HepG2 (cell line): ENCODE results near the gene PRRC1. TPM values are rescaled to one million over a fixed set of nuclear protein-coding genes. Genes with fewer than 3 reads are reported as not detected.

Experiments
- AKNA ChIP-seq: sonication (generic); formaldehyde crosslinking; IDR thresholded peaks from 2 replicates; pipeline ENCODE4 v1.4.0; 2020; ENCODE audit warnings: missing genetic modification reagents, borderline replicate concordance
- CBFB ChIP-seq: sonication (generic); formaldehyde crosslinking; IDR thresholded peaks from 2 replicates; pipeline ENCODE4 v1.4.0; 2020; ENCODE audit warnings: missing genetic modification reagents
- GLI4 ChIP-seq: sonication (generic); formaldehyde crosslinking; IDR thresholded peaks from 2 replicates; pipeline ENCODE4 v1.5.1; 2020; ENCODE audit warnings: missing genetic modification reagents, mild to moderate bottlenecking, moderate library complexity, borderline replicate concordance
- HDAC1 ChIP-seq: sonication (generic); formaldehyde crosslinking; IDR thresholded peaks from 2 replicates; pipeline ENCODE4 v1.5.1; 2020; ENCODE audit warnings: mild to moderate bottlenecking, missing genetic modification reagents
- HOXA5 ChIP-seq: sonication (generic); formaldehyde crosslinking; IDR thresholded peaks from 2 replicates; pipeline ENCODE4 v1.4.0; 2020; ENCODE audit warnings: missing genetic modification reagents
- KDM4B ChIP-seq: sonication (generic); formaldehyde crosslinking; IDR thresholded peaks from 2 replicates; pipeline ENCODE4 v1.4.0; 2020; ENCODE audit warnings: missing genetic modification reagents
- KLF16 ChIP-seq, 2 experiments: sonication (generic) in 1 of 2; formaldehyde crosslinking in 1 of 2; IDR thresholded peaks; 2 replicates each; pipeline versions ENCODE4 v1.6.1 to v1.8.0; 2016 to 2023; ENCODE audit warnings: missing genetic modification reagents in 2 of 2, missing compliant biosample characterization in 1 of 2
- MEIS1 ChIP-seq: sonication (generic); formaldehyde crosslinking; IDR thresholded peaks from 2 replicates; pipeline ENCODE4 v1.9.0; 2021; ENCODE audit warnings: mild to moderate bottlenecking, missing genetic modification reagents, moderate library complexity, borderline replicate concordance
- SIN3A ChIP-seq: IDR thresholded peaks from 2 replicates; pipeline ENCODE4 v1.6.1; 2011; ENCODE audit warnings: low read depth, mild to moderate bottlenecking, control low read depth, low read length, borderline replicate concordance
- SNAI1 ChIP-seq: sonication (generic); formaldehyde crosslinking; IDR thresholded peaks from 2 replicates; pipeline ENCODE4 v1.5.0; 2020; ENCODE audit warnings: mild to moderate bottlenecking, missing genetic modification reagents, borderline replicate concordance
- TP53 ChIP-seq: sonication (generic); formaldehyde crosslinking; conservative IDR thresholded peaks from 2 replicates; pipeline ENCODE4 v1.4.0; 2020; ENCODE audit warnings: missing genetic modification reagents
- ZNF430 ChIP-seq: sonication (generic); formaldehyde crosslinking; IDR thresholded peaks from 2 replicates; pipeline ENCODE4 v1.9.0; 2021; ENCODE audit warnings: mild to moderate bottlenecking, missing genetic modification reagents
- polyA plus RNA-seq, 8 experiments: library from polyadenylated mRNA; depleted of rRNA in 3 of 8; stranded (reverse) in 7 of 8; unstranded in 1 of 8; fragments of >200 nt; fragmentation: Illumina TruSeq in 4 of 8; extraction: Trizol in 4 of 8; gene quantifications; 2 replicates each; pipeline versions ENCODE4 v1.2.1 to v1.2.3, GENCODE V29; 2011 to 2016; ENCODE audit warnings: low read depth in 4 of 8, missing spikeins in 1 of 8, mixed read lengths in 1 of 8; ENCODE audit not compliant: insufficient read depth in 1 of 8
- total RNA-seq, 5 experiments: library from RNA; depleted of rRNA; stranded (reverse); fragments of >200 nt; fragmentation: Illumina TruSeq; extraction: Trizol; gene quantifications; 2 replicates each; pipeline ENCODE4 v1.2.3, GENCODE V29; 2016; ENCODE audit warnings: low read depth in 1 of 5
- TF ChIP-seq, protein P1 (sequence below): sonication (generic); formaldehyde crosslinking; IDR thresholded peaks from 2 replicates; pipeline ENCODE4 v1.8.1; 2023; ENCODE audit warnings: mild to moderate bottlenecking, moderate library complexity, missing genetic modification reagents
- TF ChIP-seq, protein P2 (sequence below): sonication (generic); formaldehyde crosslinking; IDR thresholded peaks from 2 replicates; pipeline ENCODE4 v1.5.1; 2020; ENCODE audit warnings: mild to moderate bottlenecking, moderate library complexity, missing genetic modification reagents
- TF ChIP-seq, protein P3 (sequence below): sonication (generic); formaldehyde crosslinking; IDR thresholded peaks from 2 replicates; pipeline ENCODE4 v1.5.0; 2020; ENCODE audit warnings: missing genetic modification reagents
- TF ChIP-seq, protein P4 (sequence below): sonication (generic); formaldehyde crosslinking; IDR thresholded peaks from 2 replicates; pipeline ENCODE4 v1.5.0; 2020; ENCODE audit warnings: mild to moderate bottlenecking, missing genetic modification reagents

The PRRC1 gene
- total and polyA plus RNA-seq, 2 of the 13 experiments (the other 11 are each of a cell fraction or from before 2014, with no cell fraction given), result 48.5 to 51.9 TPM

- peak; percentile 74; the same call in 1 of the 2 replicates for TF ChIP-seq SNAI1 (CRISPR knock-in tag)
- TF ChIP-seq, protein P1, sequence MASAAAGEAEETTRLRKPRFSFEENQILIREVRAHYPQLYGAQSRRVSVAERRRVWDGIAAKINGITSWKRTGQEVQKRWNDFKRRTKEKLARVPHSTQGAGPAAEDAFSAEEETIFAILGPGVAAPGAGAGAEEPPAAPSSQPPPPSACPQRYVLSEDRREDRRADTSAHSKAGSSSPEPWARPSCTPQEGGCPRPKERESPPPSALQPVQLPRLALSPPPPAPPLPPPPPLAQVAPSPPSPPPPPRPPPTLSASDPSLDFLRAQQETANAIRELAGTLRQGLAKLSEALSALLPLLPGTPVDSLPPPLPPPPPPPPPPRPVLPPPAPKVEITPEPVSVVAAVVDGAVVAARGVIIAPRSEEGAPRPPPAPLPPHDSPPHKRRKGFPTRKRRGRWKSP (CRISPR knock-in tag), result peak; percentile 80
- TF ChIP-seq HOXA5 (CRISPR knock-in tag), result peak; percentile 53; the same call in 1 of the 2 replicates
- TF ChIP-seq, protein P2, sequence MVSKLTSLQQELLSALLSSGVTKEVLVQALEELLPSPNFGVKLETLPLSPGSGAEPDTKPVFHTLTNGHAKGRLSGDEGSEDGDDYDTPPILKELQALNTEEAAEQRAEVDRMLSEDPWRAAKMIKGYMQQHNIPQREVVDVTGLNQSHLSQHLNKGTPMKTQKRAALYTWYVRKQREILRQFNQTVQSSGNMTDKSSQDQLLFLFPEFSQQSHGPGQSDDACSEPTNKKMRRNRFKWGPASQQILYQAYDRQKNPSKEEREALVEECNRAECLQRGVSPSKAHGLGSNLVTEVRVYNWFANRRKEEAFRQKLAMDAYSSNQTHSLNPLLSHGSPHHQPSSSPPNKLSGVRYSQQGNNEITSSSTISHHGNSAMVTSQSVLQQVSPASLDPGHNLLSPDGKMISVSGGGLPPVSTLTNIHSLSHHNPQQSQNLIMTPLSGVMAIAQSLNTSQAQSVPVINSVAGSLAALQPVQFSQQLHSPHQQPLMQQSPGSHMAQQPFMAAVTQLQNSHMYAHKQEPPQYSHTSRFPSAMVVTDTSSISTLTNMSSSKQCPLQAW (CRISPR knock-in tag), result no peak
- no peak for TF ChIP-seq CBFB (CRISPR knock-in tag)
- TF ChIP-seq HDAC1, result peak; percentile 85
- TF ChIP-seq, protein P3, sequence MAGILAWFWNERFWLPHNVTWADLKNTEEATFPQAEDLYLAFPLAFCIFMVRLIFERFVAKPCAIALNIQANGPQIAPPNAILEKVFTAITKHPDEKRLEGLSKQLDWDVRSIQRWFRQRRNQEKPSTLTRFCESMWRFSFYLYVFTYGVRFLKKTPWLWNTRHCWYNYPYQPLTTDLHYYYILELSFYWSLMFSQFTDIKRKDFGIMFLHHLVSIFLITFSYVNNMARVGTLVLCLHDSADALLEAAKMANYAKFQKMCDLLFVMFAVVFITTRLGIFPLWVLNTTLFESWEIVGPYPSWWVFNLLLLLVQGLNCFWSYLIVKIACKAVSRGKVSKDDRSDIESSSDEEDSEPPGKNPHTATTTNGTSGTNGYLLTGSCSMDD (CRISPR knock-in tag), result peak; percentile 78; the same call in 1 of the 2 replicates
- 0 out of 2 replicates have a peak, but pooled peaks have one; percentile 65 for TF ChIP-seq TP53 (CRISPR knock-in tag)
- 0 out of 2 replicates have a peak, but pooled peaks have one; percentile 56 for TF ChIP-seq SIN3A
- TF ChIP-seq ZNF430 (CRISPR knock-in tag), result peak; percentile 87
- TF ChIP-seq KDM4B, result no peak
- 0 out of 2 replicates have a peak, but pooled peaks have one; percentile 75 for TF ChIP-seq AKNA (CRISPR knock-in tag)
- TF ChIP-seq MEIS1 (CRISPR knock-in tag), result peak; percentile 61; the same call in 1 of the 2 replicates
- TF ChIP-seq KLF16 (CRISPR knock-in tag; IDR thresholded peaks at IDR 0.05), result peak in 1 of 2 experiments; percentile 80; a peak in 2 of 4 replicates
- TF ChIP-seq GLI4 (CRISPR knock-in tag), result peak; percentile 76; the same call in 1 of the 2 replicates
- TF ChIP-seq, protein P4, sequence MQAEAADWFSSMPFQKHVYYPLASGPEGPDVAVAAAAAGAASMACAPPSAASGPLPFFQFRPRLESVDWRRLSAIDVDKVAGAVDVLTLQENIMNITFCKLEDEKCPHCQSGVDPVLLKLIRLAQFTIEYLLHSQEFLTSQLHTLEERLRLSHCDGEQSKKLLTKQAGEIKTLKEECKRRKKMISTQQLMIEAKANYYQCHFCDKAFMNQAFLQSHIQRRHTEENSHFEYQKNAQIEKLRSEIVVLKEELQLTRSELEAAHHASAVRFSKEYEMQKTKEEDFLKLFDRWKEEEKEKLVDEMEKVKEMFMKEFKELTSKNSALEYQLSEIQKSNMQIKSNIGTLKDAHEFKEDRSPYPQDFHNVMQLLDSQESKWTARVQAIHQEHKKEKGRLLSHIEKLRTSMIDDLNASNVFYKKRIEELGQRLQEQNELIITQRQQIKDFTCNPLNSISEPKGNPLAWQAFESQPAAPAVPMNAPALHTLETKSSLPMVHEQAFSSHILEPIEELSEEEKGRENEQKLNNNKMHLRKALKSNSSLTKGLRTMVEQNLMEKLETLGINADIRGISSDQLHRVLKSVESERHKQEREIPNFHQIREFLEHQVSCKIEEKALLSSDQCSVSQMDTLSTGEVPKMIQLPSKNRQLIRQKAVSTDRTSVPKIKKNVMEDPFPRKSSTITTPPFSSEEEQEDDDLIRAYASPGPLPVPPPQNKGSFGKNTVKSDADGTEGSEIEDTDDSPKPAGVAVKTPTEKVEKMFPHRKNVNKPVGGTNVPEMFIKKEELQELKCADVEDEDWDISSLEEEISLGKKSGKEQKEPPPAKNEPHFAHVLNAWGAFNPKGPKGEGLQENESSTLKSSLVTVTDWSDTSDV, result peak; percentile 72; the same call in 1 of the 2 replicates
These were observed at the start of gene PRRC1 (continued) for GRCh38 chr5:127517480-127518318.
